Spleen (tissue), 7 donors: ENCODE data around the gene ATP6V0C.

Source experiments
- POLR2A ChIP-seq, 3 donors: fragments of 450-650 bp; IDR thresholded peaks; one replicate each; pipeline ENCODE4 v1.5.1; 2017; ENCODE audit warnings: antibody characterized with exemption in 3 of 3, mild to moderate bottlenecking in 1 of 3
- POLR2AphosphoS5 ChIP-seq, 3 donors: sonication (generic); formaldehyde crosslinking; IDR thresholded peaks; one replicate each; pipeline ENCODE4 v1.5.1; 2017; ENCODE audit warnings: antibody characterized with exemption in 3 of 3
- TF ChIP-seq, protein P1 (sequence below), 11 experiments: fragments of 200-600 bp in 7 of 11; fragments of 450-650 bp in 4 of 11; sonication (generic) in 4 of 11; IDR thresholded peaks in 8 of 11; conservative IDR thresholded peaks in 3 of 11; 1 replicate in 7 of 11; 2 replicates in 4 of 11; pipeline versions ENCODE4 v1.4.0 to v1.8.0; 2016 to 2021; ENCODE audit warnings: antibody characterized with exemption in 11 of 11, inconsistent platforms in 4 of 11, mild to moderate bottlenecking in 1 of 11
- donor health status: DM: no; HTN: no; CAD: no; lungs with moderate emphysema.
- donor health status: DM: no; HTN: no; CAD: no.
- donor health status: DM: no; HTN: no; CAD: no.

DNA sequence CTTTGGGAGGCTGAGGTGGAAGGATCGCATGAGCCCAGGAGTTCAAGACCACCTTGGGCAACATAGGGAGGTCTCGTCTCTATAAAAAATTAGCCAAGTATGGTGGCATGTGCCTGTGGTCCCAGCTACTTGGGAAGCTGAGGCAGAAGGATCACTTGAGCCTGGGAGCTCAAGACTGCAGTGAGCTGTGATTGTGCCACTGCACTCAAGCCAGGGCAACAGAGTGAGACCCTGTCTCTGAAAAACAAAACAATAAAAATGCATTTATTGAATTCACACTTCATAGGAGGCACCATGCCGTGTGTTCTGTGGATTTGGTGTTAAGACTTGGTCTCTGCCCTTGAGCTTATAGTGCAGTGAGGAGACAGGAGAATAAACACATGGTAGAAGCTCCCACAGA lies 36.4 kb upstream of the ATP6V0C start:
- TF ChIP-seq, protein P1, sequence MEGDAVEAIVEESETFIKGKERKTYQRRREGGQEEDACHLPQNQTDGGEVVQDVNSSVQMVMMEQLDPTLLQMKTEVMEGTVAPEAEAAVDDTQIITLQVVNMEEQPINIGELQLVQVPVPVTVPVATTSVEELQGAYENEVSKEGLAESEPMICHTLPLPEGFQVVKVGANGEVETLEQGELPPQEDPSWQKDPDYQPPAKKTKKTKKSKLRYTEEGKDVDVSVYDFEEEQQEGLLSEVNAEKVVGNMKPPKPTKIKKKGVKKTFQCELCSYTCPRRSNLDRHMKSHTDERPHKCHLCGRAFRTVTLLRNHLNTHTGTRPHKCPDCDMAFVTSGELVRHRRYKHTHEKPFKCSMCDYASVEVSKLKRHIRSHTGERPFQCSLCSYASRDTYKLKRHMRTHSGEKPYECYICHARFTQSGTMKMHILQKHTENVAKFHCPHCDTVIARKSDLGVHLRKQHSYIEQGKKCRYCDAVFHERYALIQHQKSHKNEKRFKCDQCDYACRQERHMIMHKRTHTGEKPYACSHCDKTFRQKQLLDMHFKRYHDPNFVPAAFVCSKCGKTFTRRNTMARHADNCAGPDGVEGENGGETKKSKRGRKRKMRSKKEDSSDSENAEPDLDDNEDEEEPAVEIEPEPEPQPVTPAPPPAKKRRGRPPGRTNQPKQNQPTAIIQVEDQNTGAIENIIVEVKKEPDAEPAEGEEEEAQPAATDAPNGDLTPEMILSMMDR (IDR thresholded peaks at IDR 0.05 in 8 of 11, conservative IDR thresholded peaks at IDR 0.05 in 3 of 11): no peak
- TF ChIP-seq POLR2A (IDR thresholded peaks at IDR 0.05) (no peak), POLR2AphosphoS5 (IDR thresholded peaks at IDR 0.05) (no peak)
